Hepatocyte (in vitro differentiated cells): Measurements from ENCODE around the gene MGLL.

Experiments
- CTCF ChIP-seq: fragments of 200-600 bp; sonication (generic); IDR thresholded peaks from 2 replicates; pipeline ENCODE4 v1.5.1; 2016; ENCODE audit warnings: antibody characterized with exemption, mild to moderate bottlenecking; ENCODE audit not compliant: poor library complexity
- EZH2 ChIP-seq: fragments of 200-600 bp; sonication (generic); IDR thresholded peaks from 2 replicates; pipeline ENCODE4 v1.6.1; 2016; ENCODE audit warnings: antibody characterized with exemption, mild to moderate bottlenecking, borderline replicate concordance
- EZH2phosphoT487 ChIP-seq: fragments of 200-600 bp; sonication (generic); IDR thresholded peaks from one replicate; pipeline ENCODE4 v1.6.1; 2018; ENCODE audit warnings: antibody characterized with exemption, mild to moderate bottlenecking, low read depth, moderate library complexity; ENCODE audit not compliant: unreplicated experiment, severe bottlenecking

GRCh38 chr3:127856801-127857200 lies 34.5 kb upstream of the MGLL start:
- no peak for TF ChIP-seq CTCF
- no peak for TF ChIP-seq EZH2
- TF ChIP-seq EZH2phosphoT487, result no peak
